Cardiac fibroblast (primary cell): ENCODE results near the gene MC1R.
A peak's percentile ranks its signal among the peaks of the same experiment; 100 is the strongest.

Experiments
- DNase-seq, 2 donors: peaks; one replicate each; pipeline versions ENCODE4 v3.0.0 to v3.0.0-alpha.2; 2010; ENCODE audit warnings: low read depth in 2 of 2
- H3K4me3 ChIP-seq, 2 donors: replicated peaks in 1 of 2; 1 replicate in 1 of 2; 2 replicates in 1 of 2; pipeline ENCODE4 v1.5.1; 2011; ENCODE audit warnings: low read depth in 2 of 2, low read length in 2 of 2, mild to moderate bottlenecking in 2 of 2, moderate library complexity in 1 of 2
- CTCF ChIP-seq: IDR thresholded peaks from one replicate; pipeline ENCODE4 v1.5.1; 2011; ENCODE audit warnings: low read depth, mild to moderate bottlenecking, low read length, inconsistent platforms

Gene MC1R

DNA sequence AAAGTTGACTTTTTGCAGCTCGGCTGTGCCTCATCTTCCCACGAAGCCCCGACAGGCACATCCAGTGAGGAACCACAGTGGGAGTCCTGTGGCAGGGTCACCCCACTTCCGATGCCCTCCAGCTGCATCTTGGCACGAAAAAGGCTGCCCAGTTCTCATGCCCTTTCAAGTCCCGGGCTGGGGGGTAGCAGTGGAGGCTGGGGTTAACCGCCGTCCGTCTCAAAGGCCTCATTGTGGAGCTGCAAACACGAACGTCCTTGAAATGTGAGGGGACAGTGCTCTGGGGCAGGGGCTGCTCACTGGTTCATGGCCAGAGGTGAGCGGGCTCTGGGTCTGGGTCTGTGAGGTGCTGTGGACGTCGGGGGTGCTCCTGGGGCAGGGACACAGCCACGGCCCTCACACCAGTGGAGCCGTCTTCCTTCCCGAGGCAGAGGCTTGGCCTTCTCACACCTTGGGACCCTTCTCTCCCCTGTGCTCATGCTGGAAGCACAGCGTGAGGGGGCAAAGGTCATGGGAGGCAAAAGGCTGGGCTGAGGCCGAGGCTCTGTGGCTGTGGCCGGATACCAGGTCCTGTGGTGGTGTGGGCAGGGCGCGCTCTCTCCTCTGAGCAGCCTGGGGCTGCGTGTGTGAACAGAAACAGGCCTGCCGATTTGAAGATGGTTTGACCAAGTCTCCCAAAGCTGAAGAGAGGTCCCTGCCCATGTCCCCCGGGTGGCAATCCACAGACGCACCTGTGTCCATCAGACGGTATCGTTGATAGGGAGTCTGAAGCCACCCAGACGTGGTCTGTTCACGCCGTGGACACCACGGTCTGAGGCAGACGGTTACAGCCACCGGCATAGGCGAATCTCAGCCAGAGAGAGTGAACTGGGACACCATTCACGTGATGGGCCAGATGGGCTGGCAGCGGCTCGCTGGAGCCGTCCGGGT, 3.1 kb upstream of the MC1R start:
- H3K4me3 ChIP-seq = no peak overlapping the region
- no peak for DNase-seq
- no peak for TF ChIP-seq CTCF

GRCh38 chr16:89917773-89918452, 749 bp upstream of the MC1R start:
- H3K4me3 ChIP-seq = peak overlapping the region; percentile 36 to 44
- DNase-seq = peak; percentile 74 to 96
- no peak for TF ChIP-seq CTCF

DNA sequence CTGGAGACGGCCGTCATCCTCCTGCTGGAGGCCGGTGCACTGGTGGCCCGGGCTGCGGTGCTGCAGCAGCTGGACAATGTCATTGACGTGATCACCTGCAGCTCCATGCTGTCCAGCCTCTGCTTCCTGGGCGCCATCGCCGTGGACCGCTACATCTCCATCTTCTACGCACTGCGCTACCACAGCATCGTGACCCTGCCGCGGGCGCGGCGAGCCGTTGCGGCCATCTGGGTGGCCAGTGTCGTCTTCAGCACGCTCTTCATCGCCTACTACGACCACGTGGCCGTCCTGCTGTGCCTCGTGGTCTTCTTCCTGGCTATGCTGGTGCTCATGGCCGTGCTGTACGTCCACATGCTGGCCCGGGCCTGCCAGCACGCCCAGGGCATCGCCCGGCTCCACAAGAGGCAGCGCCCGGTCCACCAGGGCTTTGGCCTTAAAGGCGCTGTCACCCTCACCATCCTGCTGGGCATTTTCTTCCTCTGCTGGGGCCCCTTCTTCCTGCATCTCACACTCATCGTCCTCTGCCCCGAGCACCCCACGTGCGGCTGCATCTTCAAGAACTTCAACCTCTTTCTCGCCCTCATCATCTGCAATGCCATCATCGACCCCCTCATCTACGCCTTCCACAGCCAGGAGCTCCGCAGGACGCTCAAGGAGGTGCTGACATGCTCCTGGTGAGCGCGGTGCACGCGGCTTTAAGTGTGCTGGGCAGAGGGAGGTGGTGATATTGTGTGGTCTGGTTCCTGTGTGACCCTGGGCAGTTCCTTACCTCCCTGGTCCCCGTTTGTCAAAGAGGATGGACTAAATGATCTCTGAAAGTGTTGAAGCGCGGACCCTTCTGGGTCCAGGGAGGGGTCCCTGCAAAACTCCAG, 1.1 kb downstream of the MC1R start:
- H3K4me3 ChIP-seq = no peak overlapping the region
- no peak for DNase-seq
- TF ChIP-seq CTCF = no peak

DNA sequence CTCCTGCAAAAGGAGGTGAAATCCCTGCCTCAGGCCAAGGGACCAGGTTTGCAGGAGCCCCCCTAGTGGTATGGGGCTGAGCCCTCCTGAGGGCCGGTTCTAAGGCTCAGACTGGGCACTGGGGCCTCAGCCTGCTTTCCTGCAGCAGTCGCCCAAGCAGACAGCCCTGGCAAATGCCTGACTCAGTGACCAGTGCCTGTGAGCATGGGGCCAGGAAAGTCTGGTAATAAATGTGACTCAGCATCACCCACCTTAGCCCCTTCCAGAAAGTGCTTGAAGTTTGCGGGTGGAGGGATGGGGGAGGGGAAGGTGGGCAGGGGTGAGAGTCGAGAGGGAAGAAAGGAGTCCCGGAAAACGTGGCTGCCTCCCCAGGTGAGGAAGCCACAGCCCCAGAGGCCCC, 2.1 kb downstream of the MC1R start:
- TF ChIP-seq CTCF = no peak
- DNase-seq = peak; percentile 24 to 40
- H3K4me3 ChIP-seq = no peak overlapping the region

DNA sequence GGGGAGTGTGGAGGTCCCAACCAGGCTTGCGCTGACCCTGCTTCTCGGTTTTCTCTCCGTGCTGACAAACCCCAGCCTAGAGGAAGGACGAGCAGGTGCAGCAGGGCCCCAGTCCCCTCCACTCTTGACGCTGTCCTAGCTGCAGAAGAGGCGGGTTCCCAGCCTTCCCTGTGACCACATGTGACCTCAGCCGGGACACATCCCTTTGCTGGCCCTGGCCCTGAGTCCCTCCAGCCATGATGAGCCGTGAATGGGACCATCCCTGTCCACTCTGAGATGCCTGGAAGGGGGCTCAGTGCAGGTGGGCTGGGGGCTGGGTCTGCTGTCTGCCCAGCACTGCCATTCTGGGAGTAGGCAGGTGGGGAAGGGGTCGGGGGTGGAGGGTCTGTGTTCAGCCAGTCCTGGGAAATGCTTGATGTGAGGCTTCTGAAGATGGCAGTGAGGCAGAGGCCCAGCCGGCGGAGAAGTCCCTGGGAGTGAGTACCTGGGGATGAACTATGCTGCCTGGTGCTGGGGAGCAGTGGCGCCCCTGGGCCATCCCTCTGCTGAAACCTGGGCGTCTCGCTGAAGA, 2.6 kb downstream of the MC1R start:
- H3K4me3 ChIP-seq = peak overlapping the region; percentile 25 to 85
- TF ChIP-seq CTCF = no peak
- no peak for DNase-seq
